ENCODE results near the gene SAMD14. TPM values are rescaled to one million over a fixed set of nuclear protein-coding genes. Genes with fewer than 3 reads are reported as not detected.

SAMD14 gene
- total RNA-seq, 1 donor from 2014 or later: 14.7 TPM

GRCh38 chr17:50070908-50071680 is 58.9 kb downstream of the SAMD14 start:
- H3K27me3 ChIP-seq (ENCODE audit: control insufficient read depth, insufficient read depth, low read length): no peaks in the 10 kb centered on the region
- TF ChIP-seq, protein P1, sequence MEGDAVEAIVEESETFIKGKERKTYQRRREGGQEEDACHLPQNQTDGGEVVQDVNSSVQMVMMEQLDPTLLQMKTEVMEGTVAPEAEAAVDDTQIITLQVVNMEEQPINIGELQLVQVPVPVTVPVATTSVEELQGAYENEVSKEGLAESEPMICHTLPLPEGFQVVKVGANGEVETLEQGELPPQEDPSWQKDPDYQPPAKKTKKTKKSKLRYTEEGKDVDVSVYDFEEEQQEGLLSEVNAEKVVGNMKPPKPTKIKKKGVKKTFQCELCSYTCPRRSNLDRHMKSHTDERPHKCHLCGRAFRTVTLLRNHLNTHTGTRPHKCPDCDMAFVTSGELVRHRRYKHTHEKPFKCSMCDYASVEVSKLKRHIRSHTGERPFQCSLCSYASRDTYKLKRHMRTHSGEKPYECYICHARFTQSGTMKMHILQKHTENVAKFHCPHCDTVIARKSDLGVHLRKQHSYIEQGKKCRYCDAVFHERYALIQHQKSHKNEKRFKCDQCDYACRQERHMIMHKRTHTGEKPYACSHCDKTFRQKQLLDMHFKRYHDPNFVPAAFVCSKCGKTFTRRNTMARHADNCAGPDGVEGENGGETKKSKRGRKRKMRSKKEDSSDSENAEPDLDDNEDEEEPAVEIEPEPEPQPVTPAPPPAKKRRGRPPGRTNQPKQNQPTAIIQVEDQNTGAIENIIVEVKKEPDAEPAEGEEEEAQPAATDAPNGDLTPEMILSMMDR (IDR thresholded peaks at IDR 0.05; ENCODE audit: insufficient read depth, low read length, poor library complexity, severe bottlenecking): no peak
- peaks cover 31% of the 10 kb centered on the region for H3K36me3 ChIP-seq (ENCODE audit: control insufficient read depth, insufficient read depth, low read length)
- H3K4me3 ChIP-seq (ENCODE audit: low read depth, low read length): no peak overlapping the region
- DNase-seq (ENCODE audit: low read depth): no peak

- DNase-seq (ENCODE audit: low read depth): no peak
- peaks cover 21% of the 10 kb centered on the region for H3K36me3 ChIP-seq (ENCODE audit: control insufficient read depth, insufficient read depth, low read length)
- H3K4me3 ChIP-seq (ENCODE audit: low read depth, low read length): no peak overlapping the region
- no peaks in the 10 kb centered on the region for H3K27me3 ChIP-seq (ENCODE audit: control insufficient read depth, insufficient read depth, low read length)
- TF ChIP-seq, protein P1 (IDR thresholded peaks at IDR 0.05; ENCODE audit: insufficient read depth, low read length, poor library complexity, severe bottlenecking): no peak
These were observed 62.0 kb downstream of the SAMD14 start for GRCh38 chr17:50067996-50068395.

GRCh38 chr17:50066995-50067394 is 63.0 kb downstream of the SAMD14 start:
- Histone ChIP-seq H3K27me3 (ENCODE audit: control insufficient read depth, insufficient read depth, low read length) (no peaks in the 10 kb centered on the region), H3K4me3 (ENCODE audit: low read depth, low read length) (no peak overlapping the region), H3K36me3 (ENCODE audit: control insufficient read depth, insufficient read depth, low read length) (peaks cover 19% of the 10 kb centered on the region)
- no peak for DNase-seq (ENCODE audit: low read depth)
- TF ChIP-seq, protein P1 (IDR thresholded peaks at IDR 0.05; ENCODE audit: insufficient read depth, low read length, poor library complexity, severe bottlenecking): no peak

GRCh38 chr17:50065056-50065455 is 64.9 kb downstream of the SAMD14 start:
- Histone ChIP-seq H3K27me3 (ENCODE audit: control insufficient read depth, insufficient read depth, low read length) (no peaks in the 10 kb centered on the region), H3K4me3 (ENCODE audit: low read depth, low read length) (no peak overlapping the region), H3K36me3 (ENCODE audit: control insufficient read depth, insufficient read depth, low read length) (peaks cover 10% of the 10 kb centered on the region)
- TF ChIP-seq, protein P1 (IDR thresholded peaks at IDR 0.05; ENCODE audit: insufficient read depth, low read length, poor library complexity, severe bottlenecking): no peak
- no peak for DNase-seq (ENCODE audit: low read depth)

DNA sequence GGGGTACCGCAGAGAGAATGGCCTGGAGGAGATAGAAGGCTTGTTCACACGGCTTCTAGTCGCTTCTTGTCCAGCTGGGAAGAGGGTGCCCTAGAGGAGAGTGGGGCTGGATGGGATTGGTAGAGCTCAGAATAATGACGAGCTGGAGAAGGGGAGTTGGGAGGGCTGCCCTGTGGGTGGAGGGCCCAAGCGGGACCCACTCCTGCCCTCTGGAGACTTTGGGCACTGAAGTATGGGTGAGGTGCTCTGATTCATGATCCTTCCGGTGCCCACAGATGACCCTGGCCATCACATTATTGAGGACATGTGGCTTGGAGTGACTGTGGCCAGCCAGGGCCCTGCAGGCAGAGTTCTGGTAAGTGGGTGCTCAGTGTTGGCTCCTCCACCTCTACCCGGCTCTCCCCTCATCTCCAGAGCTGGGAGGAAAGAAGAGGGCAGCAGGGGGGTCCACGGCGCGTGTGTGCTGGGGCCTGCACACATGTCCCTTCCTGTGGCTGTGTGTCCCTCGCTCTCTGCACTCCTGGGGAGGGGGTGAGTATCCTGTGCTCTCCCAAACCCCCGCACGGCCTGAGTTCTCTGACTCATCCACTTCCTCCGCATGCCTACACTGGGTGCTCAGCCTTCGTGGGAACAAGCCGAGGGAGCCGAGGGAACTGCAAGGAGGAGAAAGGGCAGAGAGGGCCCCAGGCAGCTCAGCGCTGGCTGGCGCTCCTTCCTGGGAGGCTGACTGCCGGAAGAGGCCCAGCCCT is 65.5 kb downstream of the SAMD14 start:
- no peak overlapping the region for H3K4me3 ChIP-seq (ENCODE audit: low read depth, low read length)
- no peaks in the 10 kb centered on the region for H3K27me3 ChIP-seq (ENCODE audit: control insufficient read depth, insufficient read depth, low read length)
- TF ChIP-seq, protein P1 (IDR thresholded peaks at IDR 0.05; ENCODE audit: insufficient read depth, low read length, poor library complexity, severe bottlenecking): no peak
- DNase-seq (ENCODE audit: low read depth): peak; percentile 89
- peaks cover 9% of the 10 kb centered on the region for H3K36me3 ChIP-seq (ENCODE audit: control insufficient read depth, insufficient read depth, low read length)
